K562 (cell line): ENCODE measurements around the gene CD69.

Source experiments
- IRF2 ChIP-seq: sonication (generic); formaldehyde crosslinking; IDR thresholded peaks from 2 replicates; pipeline ENCODE4 v1.8.1; 2022; ENCODE audit warnings: mild to moderate bottlenecking, missing genetic modification reagents
- PURB ChIP-seq: sonication (generic); formaldehyde crosslinking; IDR thresholded peaks from 2 replicates; pipeline ENCODE4 v1.9.0; 2021; ENCODE audit warnings: low read depth, mild to moderate bottlenecking, missing genetic modification reagents
- SREBF2 ChIP-seq: sonication (generic); formaldehyde crosslinking; IDR thresholded peaks from 2 replicates; pipeline ENCODE4 v1.4.0; 2020; ENCODE audit warnings: mild to moderate bottlenecking, missing genetic modification reagents
- TBL1XR1 ChIP-seq, 2 experiments: IDR thresholded peaks; 2 replicates each; pipeline ENCODE4 v1.6.1; 2012; ENCODE audit warnings: improper control_type of control experiment in 2 of 2, low read length in 2 of 2, mild to moderate bottlenecking in 1 of 2
- TCF7 ChIP-seq: sonication (generic); IDR thresholded peaks from 2 replicates; pipeline ENCODE4 v1.6.1; 2016; ENCODE audit warnings: antibody characterized with exemption, borderline replicate concordance
- ZNF398 ChIP-seq: fragments of 250-450 bp; sonication (Bioruptor Pico); IDR thresholded peaks from 2 replicates; pipeline ENCODE4 v1.8.0; 2021; ENCODE audit warnings: moderate library complexity, mild to moderate bottlenecking, inconsistent platforms

GRCh38 chr12:9786726-9787717, 26.3 kb upstream of the CD69 start:
- TF ChIP-seq SREBF2 (CRISPR knock-in tag), result no peak
- no peak for TF ChIP-seq PURB (CRISPR knock-in tag)
- TF ChIP-seq TBL1XR1 (IDR thresholded peaks at IDR 0.05; ENCODE audit: low read length in 2 of 2), result no peak
- TF ChIP-seq TCF7, result no peak
- no peak for TF ChIP-seq ZNF398 (CRISPR knock-in tag)
- no peak for TF ChIP-seq IRF2
